ENCODE measurements around the gene CCT5. TPM values are rescaled to one million over a fixed set of nuclear protein-coding genes. Genes with fewer than 3 reads are reported as not detected.

CCT5 gene
- total RNA-seq, 1 experiment from 2014 or later = 532 TPM

DNA sequence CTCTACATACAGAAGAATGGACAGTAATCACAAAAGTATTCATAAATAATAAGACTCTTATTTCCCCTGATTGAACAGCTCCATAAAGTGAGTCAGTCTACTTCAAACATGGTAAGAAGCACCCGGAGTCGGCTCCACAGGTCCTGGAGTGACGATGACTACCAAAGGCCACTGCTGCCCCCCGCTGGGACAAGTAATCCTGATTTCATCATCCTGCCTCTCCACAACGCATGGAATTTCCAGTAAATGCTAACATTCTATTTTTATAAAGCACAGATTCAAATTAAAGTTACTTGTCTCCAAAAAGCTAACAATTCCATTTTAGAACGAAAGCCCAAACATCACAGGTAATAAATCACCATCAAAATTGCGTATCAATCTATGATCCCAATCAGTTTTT lies 16.6 kb upstream of the CCT5 start:
- no peak overlapping the region for H3K18ac ChIP-seq (ENCODE audit: insufficient read length, low read depth, low read length)
- TF ChIP-seq, protein P1, sequence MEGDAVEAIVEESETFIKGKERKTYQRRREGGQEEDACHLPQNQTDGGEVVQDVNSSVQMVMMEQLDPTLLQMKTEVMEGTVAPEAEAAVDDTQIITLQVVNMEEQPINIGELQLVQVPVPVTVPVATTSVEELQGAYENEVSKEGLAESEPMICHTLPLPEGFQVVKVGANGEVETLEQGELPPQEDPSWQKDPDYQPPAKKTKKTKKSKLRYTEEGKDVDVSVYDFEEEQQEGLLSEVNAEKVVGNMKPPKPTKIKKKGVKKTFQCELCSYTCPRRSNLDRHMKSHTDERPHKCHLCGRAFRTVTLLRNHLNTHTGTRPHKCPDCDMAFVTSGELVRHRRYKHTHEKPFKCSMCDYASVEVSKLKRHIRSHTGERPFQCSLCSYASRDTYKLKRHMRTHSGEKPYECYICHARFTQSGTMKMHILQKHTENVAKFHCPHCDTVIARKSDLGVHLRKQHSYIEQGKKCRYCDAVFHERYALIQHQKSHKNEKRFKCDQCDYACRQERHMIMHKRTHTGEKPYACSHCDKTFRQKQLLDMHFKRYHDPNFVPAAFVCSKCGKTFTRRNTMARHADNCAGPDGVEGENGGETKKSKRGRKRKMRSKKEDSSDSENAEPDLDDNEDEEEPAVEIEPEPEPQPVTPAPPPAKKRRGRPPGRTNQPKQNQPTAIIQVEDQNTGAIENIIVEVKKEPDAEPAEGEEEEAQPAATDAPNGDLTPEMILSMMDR (conservative IDR thresholded peaks at IDR 0.05) = peak; percentile 49; the same call in 2 of the 3 replicates
- H3K14ac ChIP-seq (ENCODE audit: insufficient read depth, low read length) = no peak overlapping the region
- DNase-seq = no peak
- H3K27me3 Mint-ChIP-seq (ENCODE audit: low read depth) = no peaks in the 10 kb centered on the region
- no peak overlapping the region for H3K27ac ChIP-seq (ENCODE audit: insufficient read length, low read depth, low read length)
- no peak overlapping the region for H3K4ac ChIP-seq (ENCODE audit: low read depth, low read length)
- no peak overlapping the region for H4K91ac ChIP-seq (ENCODE audit: insufficient read length, low read depth, low read length)
- no peaks in the 10 kb centered on the region for H3K79me1 ChIP-seq (ENCODE audit: insufficient read depth, low read depth, low read length, poor library complexity, severe bottlenecking)
- H2BK5ac ChIP-seq (ENCODE audit: insufficient read length, low read length) = no peak overlapping the region
- H3T11ph ChIP-seq (ENCODE audit: low read length) = no peak overlapping the region
- H4K5ac ChIP-seq (ENCODE audit: insufficient read length, low read depth, low read length) = no peak overlapping the region
- H4K8ac ChIP-seq (replicated peaks; ENCODE audit: insufficient read length, low read depth, low read length) = no peak overlapping the region
- no peaks in the 10 kb centered on the region for H3K23me2 ChIP-seq (ENCODE audit: insufficient read length, low read depth, low read length, poor library complexity, severe bottlenecking)
- no peak overlapping the region for H3K4me2 ChIP-seq (ENCODE audit: insufficient read depth, insufficient read length, low read length)
- H3K27ac Mint-ChIP-seq = peak overlapping the region; percentile 15 to 87 (median 72); a peak in 5 of 7 replicates
- no peak overlapping the region for H2BK120ac ChIP-seq (ENCODE audit: low read depth, low read length, poor library complexity, severe bottlenecking)
- no CpG with 5 or more reads among the region's 7 CpGs for WGBS (ENCODE audit: extremely low coverage, insufficient read length, low lambda C conversion rate)
- H3K9ac ChIP-seq (ENCODE audit: extremely low read depth, insufficient read length, low read length) = no peak overlapping the region
- no peaks in the 10 kb centered on the region for H3K79me2 ChIP-seq (ENCODE audit: insufficient read depth, low read length)
- H4K20me1 ChIP-seq (ENCODE audit: control insufficient read depth, insufficient read depth, insufficient read length) = no peaks in the 10 kb centered on the region
- peaks cover 11 to 15% (median 14%) of the 10 kb centered on the region in 3 experiments; a peak in 6 of 7 replicates for H3K36me3 Mint-ChIP-seq (ENCODE audit: insufficient read depth in 1 of 3, low read depth in 3 of 3)
- H3K27me3 ChIP-seq (ENCODE audit: insufficient read depth, low read length) = no peaks in the 10 kb centered on the region
- H3K23ac ChIP-seq (ENCODE audit: insufficient read length, low read depth, low read length) = no peak overlapping the region
- no peak overlapping the region for H2AFZ ChIP-seq (ENCODE audit: low read length)
- H2BK12ac ChIP-seq (ENCODE audit: insufficient read length, low read depth, low read length) = no peak overlapping the region
- H2AK5ac ChIP-seq (ENCODE audit: insufficient read length, low read length) = no peak overlapping the region
- no peak overlapping the region for H3K4me3 Mint-ChIP-seq
- H3K9me3 ChIP-seq (ENCODE audit: control insufficient read depth, low read depth, low read length) = no peaks in the 10 kb centered on the region
- H2BK15ac ChIP-seq (ENCODE audit: low read depth, low read length) = no peak overlapping the region
- peaks cover 6 to 7% of the 10 kb centered on the region in 2 experiments for H3K4me1 Mint-ChIP-seq
- no peaks in the 10 kb centered on the region for H3K4me1 ChIP-seq (ENCODE audit: insufficient read depth, low read length)
- no peak overlapping the region for H2BK20ac ChIP-seq (ENCODE audit: low read depth, low read length, poor library complexity, severe bottlenecking)
- H3K9me3 Mint-ChIP-seq = no peaks in the 10 kb centered on the region
- H3K56ac ChIP-seq (ENCODE audit: insufficient read length, low read depth, low read length) = no peak overlapping the region

Measured in H9 (cell line).